ENCODE results near the gene ITSN2. TPM values are rescaled to one million over a fixed set of nuclear protein-coding genes. Genes with fewer than 3 reads are reported as not detected.
"Not testable (repeated sequence)": the region's sequence is repeated elsewhere in the genome, so short reads cannot be mapped to it uniquely, and the experiment has no call there.

ITSN2 gene
- total RNA-seq, 2 experiments from 2014 or later = 60.4 to 61.0 TPM

GRCh38 chr2:24359129-24360049, 947 bp downstream of the ITSN2 start:
- intact Hi-C loops (cut with micrococcal nuclease) = loop anchor here (2.0 to 5.0 kb wide), 3 partner anchors 45 to 432 kb away; partner anchors contain the start of genes ATAD2B and SF3B6
- Mint-ChIP-seq H3K27ac (peak overlapping the region; percentile 87), H3K27me3 (no peaks in the 10 kb centered on the region), H3K36me3 (peaks cover 12% of the 10 kb centered on the region), H3K9me3 (peaks cover 3% of the 10 kb centered on the region), H3K4me3 (peak overlapping the region; percentile 85), H3K4me1 (ENCODE audit: low read depth) (peaks cover 36% of the 10 kb centered on the region)
- CTCF ChIA-PET = interaction anchor here (0.9 kb wide), 1 partner anchor 78 kb away, joined by 3 read pairs; no protein-coding TSS in a partner anchor
- POLR2A ChIA-PET = interaction anchor here (1.0 to 2.1 kb wide), 5 partner anchors 15 to 433 kb away, joined by 3 to 9 read pairs (median 3); no protein-coding TSS in a partner anchor
- peak; percentile 77 for DNase-seq

GRCh38 chr2:24357767-24358166, 2.6 kb downstream of the ITSN2 start:
- POLR2A ChIA-PET, CTCF ChIA-PET, H3K9me3 Mint-ChIP-seq, H3K27me3 Mint-ChIP-seq, H3K4me3 Mint-ChIP-seq, DNase-seq, H3K27ac Mint-ChIP-seq: not testable (repeated sequence)
- intact Hi-C loops (cut with micrococcal nuclease) = loop anchor here (2.0 kb wide), 1 partner anchor 43 kb away; no protein-coding TSS in a partner anchor
- Mint-ChIP-seq H3K36me3 (peaks cover 12% of the 10 kb centered on the region), H3K4me1 (ENCODE audit: low read depth) (peaks cover 47% of the 10 kb centered on the region)

GRCh38 chr2:24357115-24357514, 3.2 kb downstream of the ITSN2 start:
- POLR2A ChIA-PET = not testable (repeated sequence)
- H3K4me1 Mint-ChIP-seq (ENCODE audit: low read depth) = peaks cover 51% of the 10 kb centered on the region

GRCh38 chr2:24354957-24355356, 5.4 kb downstream of the ITSN2 start:
- intact Hi-C loops (cut with micrococcal nuclease) = no loop called here
- peaks cover 12% of the 10 kb centered on the region for H3K36me3 Mint-ChIP-seq
- DNase-seq = no peak
- ChIA-PET POLR2A (no interaction called here), CTCF (interaction anchor here (1.7 kb wide), 1 partner anchor 13 kb away, joined by 5 read pairs; no protein-coding TSS in a partner anchor)
- H3K27me3 Mint-ChIP-seq = no peaks in the 10 kb centered on the region
- no peak overlapping the region for H3K4me3 Mint-ChIP-seq
- H3K27ac Mint-ChIP-seq = no peak overlapping the region
- peaks cover 3% of the 10 kb centered on the region for H3K9me3 Mint-ChIP-seq
- peaks cover 63% of the 10 kb centered on the region for H3K4me1 Mint-ChIP-seq (ENCODE audit: low read depth)

More at GRCh38 chr2:24357115-24357514, 3.2 kb downstream of the ITSN2 start:
- intact Hi-C loops (cut with micrococcal nuclease); H3K9me3 Mint-ChIP-seq; H3K27me3 Mint-ChIP-seq; H3K4me3 Mint-ChIP-seq; DNase-seq; CTCF ChIA-PET; H3K27ac Mint-ChIP-seq: not testable (repeated sequence)
- peaks cover 12% of the 10 kb centered on the region for H3K36me3 Mint-ChIP-seq

- Mint-ChIP-seq H3K4me3 (no peak overlapping the region), H3K27ac (no peak overlapping the region), H3K4me1 (ENCODE audit: low read depth) (peaks cover 68% of the 10 kb centered on the region)
These were observed 5.9 kb downstream of the ITSN2 start for GRCh38 chr2:24354395-24354794.

GRCh38 chr2:24353973-24354372, 6.4 kb downstream of the ITSN2 start:
- CTCF ChIA-PET = interaction anchor here (1.7 kb wide), 1 partner anchor 12 kb away, joined by 5 read pairs; no protein-coding TSS in a partner anchor
- H3K4me1 Mint-ChIP-seq (ENCODE audit: low read depth) = peaks cover 71% of the 10 kb centered on the region

More at GRCh38 chr2:24354395-24354794, 5.9 kb downstream of the ITSN2 start:
- Mint-ChIP-seq H3K9me3 (peaks cover 3% of the 10 kb centered on the region), H3K36me3 (peaks cover 10% of the 10 kb centered on the region), H3K27me3 (no peaks in the 10 kb centered on the region)
- CTCF ChIA-PET = interaction anchor here (1.7 kb wide), 1 partner anchor 13 kb away, joined by 5 read pairs; no protein-coding TSS in a partner anchor
- DNase-seq = no peak
- POLR2A ChIA-PET = no interaction called here
- intact Hi-C loops (cut with micrococcal nuclease) = no loop called here

GRCh38 chr2:24353364-24353763, 7.0 kb downstream of the ITSN2 start:
- ChIA-PET CTCF (interaction anchor here (1.7 kb wide), 1 partner anchor 12 kb away, joined by 5 read pairs; no protein-coding TSS in a partner anchor), POLR2A (no interaction called here)
- Mint-ChIP-seq H3K27ac (no peak overlapping the region), H3K9me3 (peaks cover 3% of the 10 kb centered on the region), H3K27me3 (no peaks in the 10 kb centered on the region), H3K4me1 (ENCODE audit: low read depth) (peaks cover 70% of the 10 kb centered on the region), H3K4me3 (no peak overlapping the region), H3K36me3 (peaks cover 6% of the 10 kb centered on the region)
- DNase-seq = no peak
- intact Hi-C loops (cut with micrococcal nuclease) = no loop called here

More at GRCh38 chr2:24353973-24354372, 6.4 kb downstream of the ITSN2 start:
- H3K27me3 Mint-ChIP-seq = no peaks in the 10 kb centered on the region
- H3K4me3 Mint-ChIP-seq = no peak overlapping the region
- intact Hi-C loops (cut with micrococcal nuclease) = no loop called here
- H3K36me3 Mint-ChIP-seq = peaks cover 6% of the 10 kb centered on the region
- DNase-seq = no peak
- H3K9me3 Mint-ChIP-seq = peaks cover 3% of the 10 kb centered on the region
- H3K27ac Mint-ChIP-seq = no peak overlapping the region
- POLR2A ChIA-PET = no interaction called here

- H3K27me3 Mint-ChIP-seq = no peaks in the 10 kb centered on the region
- no peak overlapping the region for H3K27ac Mint-ChIP-seq
- H3K36me3 Mint-ChIP-seq = peaks cover 6% of the 10 kb centered on the region
- ChIA-PET POLR2A (no interaction called here), CTCF (no interaction called here)
- no peak for DNase-seq
- H3K4me1 Mint-ChIP-seq (ENCODE audit: low read depth) = peaks cover 64% of the 10 kb centered on the region
- intact Hi-C loops (cut with micrococcal nuclease) = no loop called here
- peaks cover 3% of the 10 kb centered on the region for H3K9me3 Mint-ChIP-seq
- H3K4me3 Mint-ChIP-seq = no peak overlapping the region
These were observed 7.7 kb downstream of the ITSN2 start for GRCh38 chr2:24352664-24353063.

GRCh38 chr2:24351981-24352380, 8.4 kb downstream of the ITSN2 start:
- ChIA-PET CTCF (no interaction called here), POLR2A (no interaction called here)
- Mint-ChIP-seq H3K4me1 (ENCODE audit: low read depth) (peaks cover 60% of the 10 kb centered on the region), H3K27me3 (no peaks in the 10 kb centered on the region), H3K27ac (no peak overlapping the region), H3K36me3 (peaks cover 3% of the 10 kb centered on the region), H3K9me3 (no peaks in the 10 kb centered on the region), H3K4me3 (no peak overlapping the region)
- no peak for DNase-seq
- intact Hi-C loops (cut with micrococcal nuclease) = no loop called here

- no peaks in the 10 kb centered on the region for H3K36me3 Mint-ChIP-seq
- H3K27ac Mint-ChIP-seq = no peak overlapping the region
- H3K27me3 Mint-ChIP-seq = no peaks in the 10 kb centered on the region
- peaks cover 57% of the 10 kb centered on the region for H3K4me1 Mint-ChIP-seq (ENCODE audit: low read depth)
- POLR2A ChIA-PET = interaction anchor here (1.2 kb wide), 1 partner anchor 9 kb away, joined by 4 read pairs; the partner anchor contains the start of gene ITSN2
- CTCF ChIA-PET = no interaction called here
- no peak for DNase-seq
- intact Hi-C loops (cut with micrococcal nuclease) = no loop called here
- H3K9me3 Mint-ChIP-seq = no peaks in the 10 kb centered on the region
- H3K4me3 Mint-ChIP-seq = no peak overlapping the region
These were observed 8.8 kb downstream of the ITSN2 start for GRCh38 chr2:24351627-24351938.

- no peaks in the 10 kb centered on the region for H3K9me3 Mint-ChIP-seq
- ChIA-PET CTCF (no interaction called here), POLR2A (interaction anchor here (1.2 kb wide), 1 partner anchor 10 kb away, joined by 4 read pairs; the partner anchor contains the start of gene ITSN2)
- intact Hi-C loops (cut with micrococcal nuclease) = no loop called here
- peaks cover 58% of the 10 kb centered on the region for H3K4me1 Mint-ChIP-seq (ENCODE audit: low read depth)
- no peaks in the 10 kb centered on the region for H3K36me3 Mint-ChIP-seq
- no peaks in the 10 kb centered on the region for H3K27me3 Mint-ChIP-seq
- no peak overlapping the region for H3K4me3 Mint-ChIP-seq
- no peak overlapping the region for H3K27ac Mint-ChIP-seq
- DNase-seq = no peak
These were observed 9.3 kb downstream of the ITSN2 start for GRCh38 chr2:24350826-24351626.

GRCh38 chr2:24349097-24349496, 11.2 kb downstream of the ITSN2 start:
- POLR2A ChIA-PET = no interaction called here
- Mint-ChIP-seq H3K9me3 (no peaks in the 10 kb centered on the region), H3K27ac (no peak overlapping the region), H3K27me3 (no peaks in the 10 kb centered on the region), H3K36me3 (no peaks in the 10 kb centered on the region), H3K4me3 (no peak overlapping the region), H3K4me1 (ENCODE audit: low read depth) (peaks cover 50% of the 10 kb centered on the region)
- intact Hi-C loops (cut with micrococcal nuclease) = no loop called here
- CTCF ChIA-PET = no interaction called here
- no peak for DNase-seq
